AG09309 (cell line): ENCODE results near the gene ZNF528.

Source experiments
- DNase-seq: peaks from one replicate; pipeline ENCODE4 v3.0.0-alpha.2; 2010; ENCODE audit warnings: low read depth
- H3K4me3 ChIP-seq: 2 replicates; pipeline ENCODE4 v1.5.1; 2011; ENCODE audit warnings: mild to moderate bottlenecking, low read depth, low read length, moderate library complexity; ENCODE audit not compliant: control insufficient read depth
- TF ChIP-seq, protein P1 (sequence below): IDR thresholded peaks from 2 replicates; pipeline ENCODE4 v1.5.1; 2011; ENCODE audit warnings: mild to moderate bottlenecking, low read depth, low read length, inconsistent platforms; ENCODE audit not compliant: insufficient read depth, control insufficient read depth; ENCODE audit errors: missing control alignments

ZNF528 gene

DNA sequence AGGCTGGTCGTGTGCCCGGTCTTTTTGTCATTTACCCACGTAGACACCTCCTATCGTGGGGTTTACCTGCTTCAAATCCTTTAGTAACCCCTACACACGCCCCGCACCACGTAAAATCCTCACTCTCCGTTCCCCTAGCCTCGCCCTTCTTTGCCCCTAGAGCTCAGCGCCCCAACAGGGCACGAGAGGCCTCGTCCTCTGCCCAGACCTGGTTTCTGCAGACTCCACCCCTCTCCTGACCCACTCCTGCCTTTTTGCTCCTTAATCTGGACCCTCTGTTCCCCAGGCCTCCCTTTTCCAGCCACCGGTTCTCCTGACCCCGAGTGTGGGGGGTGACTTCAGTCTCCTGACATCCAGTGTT is 412 bp downstream of the ZNF528 start:
- peak overlapping the region; percentile 84 for H3K4me3 ChIP-seq
- no peak for DNase-seq

GRCh38 chr19:52410276-52410675 is 12.6 kb downstream of the ZNF528 start:
- H3K4me3 ChIP-seq = no peak overlapping the region
- TF ChIP-seq, protein P1, sequence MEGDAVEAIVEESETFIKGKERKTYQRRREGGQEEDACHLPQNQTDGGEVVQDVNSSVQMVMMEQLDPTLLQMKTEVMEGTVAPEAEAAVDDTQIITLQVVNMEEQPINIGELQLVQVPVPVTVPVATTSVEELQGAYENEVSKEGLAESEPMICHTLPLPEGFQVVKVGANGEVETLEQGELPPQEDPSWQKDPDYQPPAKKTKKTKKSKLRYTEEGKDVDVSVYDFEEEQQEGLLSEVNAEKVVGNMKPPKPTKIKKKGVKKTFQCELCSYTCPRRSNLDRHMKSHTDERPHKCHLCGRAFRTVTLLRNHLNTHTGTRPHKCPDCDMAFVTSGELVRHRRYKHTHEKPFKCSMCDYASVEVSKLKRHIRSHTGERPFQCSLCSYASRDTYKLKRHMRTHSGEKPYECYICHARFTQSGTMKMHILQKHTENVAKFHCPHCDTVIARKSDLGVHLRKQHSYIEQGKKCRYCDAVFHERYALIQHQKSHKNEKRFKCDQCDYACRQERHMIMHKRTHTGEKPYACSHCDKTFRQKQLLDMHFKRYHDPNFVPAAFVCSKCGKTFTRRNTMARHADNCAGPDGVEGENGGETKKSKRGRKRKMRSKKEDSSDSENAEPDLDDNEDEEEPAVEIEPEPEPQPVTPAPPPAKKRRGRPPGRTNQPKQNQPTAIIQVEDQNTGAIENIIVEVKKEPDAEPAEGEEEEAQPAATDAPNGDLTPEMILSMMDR = no peak
- DNase-seq = no peak

More for the DNA sequence above, 412 bp downstream of the ZNF528 start:
- TF ChIP-seq, protein P1 = no peak

DNA sequence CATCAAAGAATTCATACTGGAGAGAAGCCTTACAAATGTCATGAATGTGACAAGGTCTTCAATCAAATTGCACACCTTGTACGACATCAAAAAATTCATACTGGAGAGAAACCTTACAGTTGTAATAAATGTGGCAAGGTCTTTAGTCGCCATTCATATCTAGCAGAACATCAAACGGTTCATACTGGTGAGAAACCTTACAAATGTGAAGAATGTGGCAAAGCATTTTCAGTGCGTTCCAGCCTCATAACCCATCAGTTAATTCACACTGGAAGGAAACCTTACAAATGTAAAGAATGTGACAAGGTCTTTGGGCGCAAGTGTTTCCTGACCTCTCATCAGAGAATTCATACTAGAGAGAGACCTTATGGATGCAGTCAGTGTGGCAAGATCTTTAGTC is 18.1 kb downstream of the ZNF528 start:
- TF ChIP-seq, protein P1 = no peak
- DNase-seq = no peak
- H3K4me3 ChIP-seq = no peak overlapping the region

GRCh38 chr19:52428937-52429336 is 31.3 kb downstream of the ZNF528 start, which contains the start of gene ZNF534:
Gene ZNF534 (plus strand): TSS chr19:52429148. CDS start chr19:52431475, 2,327 bp downstream.
- TF ChIP-seq, protein P1 = no peak
- no peak for DNase-seq

DNA sequence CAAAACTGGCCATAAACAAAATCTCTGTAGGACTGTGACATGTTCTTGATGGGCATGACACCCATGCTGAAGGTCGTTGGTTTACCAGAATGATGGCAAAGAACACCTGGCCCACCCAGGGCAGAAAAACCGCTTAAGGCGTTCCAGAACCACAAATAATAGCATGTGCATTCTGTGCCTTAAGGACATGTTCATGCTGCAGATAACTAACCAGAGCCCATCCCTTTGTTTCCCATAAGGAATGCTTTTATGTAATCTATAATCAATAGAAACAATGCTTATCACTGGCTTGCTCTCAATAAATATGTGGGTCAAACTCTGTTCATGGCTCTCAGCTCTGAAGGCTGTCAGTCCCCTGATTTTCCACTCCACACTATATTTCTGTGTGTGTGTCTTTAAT is 44.5 kb downstream of the ZNF528 start:
- no peak overlapping the region for H3K4me3 ChIP-seq

More at GRCh38 chr19:52428937-52429336, 31.3 kb downstream of the ZNF528 start, which contains the start of gene ZNF534:
- no peak within 1 kb of the TSS for H3K4me3 ChIP-seq

GRCh38 chr19:52444506-52444905 is 46.9 kb downstream of the ZNF528 start:
- H3K4me3 ChIP-seq = no peak overlapping the region
- no peak for DNase-seq
- TF ChIP-seq, protein P1 = no peak

More for the DNA sequence above, 44.5 kb downstream of the ZNF528 start:
- TF ChIP-seq, protein P1 = no peak
- no peak for DNase-seq

- H3K4me3 ChIP-seq = no peak overlapping the region
- no peak for DNase-seq
- TF ChIP-seq, protein P1 = no peak
Measured at GRCh38 chr19:52451241-52451640, 53.6 kb downstream of the ZNF528 start.
